Esophagus muscularis mucosa (tissue), 3 donors: Measurements from ENCODE around the gene YAF2.

Experiments used
- CTCF ChIP-seq, 3 experiments: fragments of 200-600 bp in 2 of 3; fragments of 450-650 bp in 1 of 3; sonication (generic) in 2 of 3; IDR thresholded peaks; one replicate each; pipeline ENCODE4 v1.5.1; 2017 to 2019; ENCODE audit warnings: antibody characterized with exemption in 3 of 3, mild to moderate bottlenecking in 2 of 3, moderate library complexity in 1 of 3
- POLR2AphosphoS5 ChIP-seq, 2 donors: sonication (generic); formaldehyde crosslinking; IDR thresholded peaks; one replicate each; pipeline ENCODE4 v1.6.1; 2017; ENCODE audit warnings: antibody characterized with exemption in 2 of 2

- TF ChIP-seq POLR2AphosphoS5 (IDR thresholded peaks at IDR 0.05) (no peak), CTCF (IDR thresholded peaks at IDR 0.05) (no peak)
Measured at GRCh38 chr12:42167711-42168110, 70.3 kb downstream of the YAF2 start.
